Stimulated activated CD8-positive, alpha-beta memory T cell treated with anti-CD3 and anti-CD28 coated beads, Interleukin-15, amount 100 ng/mL, for 4 hours (primary cell): ENCODE results near the gene ZNF616.
"Not testable (repeated sequence)": the region's sequence is repeated elsewhere in the genome, so short reads cannot be mapped to it uniquely, and the experiment has no call there.

Experiments used
- DNase-seq, 2 donors: peaks; one replicate each; pipeline ENCODE4 v3.0.0-alpha.2; 2020; ENCODE audit warnings: low read depth in 2 of 2

Gene ZNF616

DNA sequence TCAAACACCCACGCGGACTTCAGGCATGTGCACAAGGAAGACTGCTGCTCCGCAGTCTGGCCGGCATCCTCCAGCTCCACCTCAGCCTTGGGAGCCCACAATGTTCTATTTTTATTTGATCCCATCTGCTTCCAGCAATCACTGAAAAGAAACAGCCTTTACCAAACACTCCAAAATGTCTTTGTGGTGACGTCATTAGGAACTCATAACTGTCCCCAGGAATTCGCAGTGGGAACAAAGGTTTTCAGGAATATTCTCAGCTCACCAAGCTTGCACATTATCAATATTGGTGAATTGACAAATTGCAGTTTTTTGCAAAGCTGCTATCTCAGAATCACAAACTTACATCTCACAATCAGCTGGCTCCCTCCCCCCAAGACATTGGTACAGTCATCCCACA lies 29.0 kb downstream of the ZNF616 start:
- DNase-seq, result no peak

DNA sequence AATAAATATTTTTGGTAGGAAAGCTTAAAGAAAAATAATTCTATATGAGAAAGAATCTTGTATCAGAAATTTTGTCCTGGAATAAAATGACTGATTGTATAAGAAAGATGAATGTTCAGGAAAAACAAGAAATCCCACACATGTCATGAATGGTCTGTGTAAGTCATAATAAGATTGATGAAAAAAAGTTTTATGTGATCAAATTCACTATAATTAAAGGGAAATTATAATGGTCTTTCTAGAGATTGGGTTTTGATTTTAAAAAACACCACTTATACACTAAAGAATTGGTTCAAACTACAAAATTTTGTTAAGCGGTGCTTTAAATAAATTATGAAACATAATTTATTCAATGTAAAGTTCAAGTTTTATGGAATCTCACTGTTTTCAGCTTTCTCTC lies 37.0 kb downstream of the ZNF616 start:
- no peak for DNase-seq

DNA sequence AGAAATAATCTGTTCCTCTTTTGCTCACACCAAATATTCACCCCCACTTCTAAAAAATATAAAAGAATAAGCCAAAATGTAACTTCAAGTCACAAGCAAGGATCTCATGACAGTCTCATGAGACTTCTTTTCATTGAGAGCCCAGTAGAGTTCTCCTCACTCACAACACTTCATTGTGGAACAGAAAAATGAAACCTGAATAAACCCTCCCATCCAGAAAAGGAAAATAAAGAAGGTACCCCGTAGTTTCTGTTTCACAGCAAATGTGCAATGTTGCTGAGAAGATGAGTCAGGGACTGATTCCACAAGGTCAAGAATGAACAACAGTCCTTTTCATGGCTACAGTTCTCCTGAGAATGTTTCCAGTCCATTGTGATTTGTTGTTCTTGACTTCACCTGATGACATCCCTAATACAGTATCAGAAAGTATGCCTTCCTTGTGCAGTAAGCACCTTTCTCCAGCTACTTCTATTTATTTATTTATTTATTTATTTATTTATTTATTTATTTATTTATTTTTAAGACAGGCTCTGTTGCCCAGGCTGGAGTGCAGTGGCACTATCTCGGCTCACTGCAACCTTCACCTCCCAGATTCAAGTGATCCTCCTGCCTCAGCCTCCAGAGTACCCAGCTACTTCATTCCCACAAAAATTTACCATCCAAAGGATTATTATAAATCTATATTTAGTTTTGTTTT lies 37.7 kb downstream of the ZNF616 start:
- no peak for DNase-seq

DNA sequence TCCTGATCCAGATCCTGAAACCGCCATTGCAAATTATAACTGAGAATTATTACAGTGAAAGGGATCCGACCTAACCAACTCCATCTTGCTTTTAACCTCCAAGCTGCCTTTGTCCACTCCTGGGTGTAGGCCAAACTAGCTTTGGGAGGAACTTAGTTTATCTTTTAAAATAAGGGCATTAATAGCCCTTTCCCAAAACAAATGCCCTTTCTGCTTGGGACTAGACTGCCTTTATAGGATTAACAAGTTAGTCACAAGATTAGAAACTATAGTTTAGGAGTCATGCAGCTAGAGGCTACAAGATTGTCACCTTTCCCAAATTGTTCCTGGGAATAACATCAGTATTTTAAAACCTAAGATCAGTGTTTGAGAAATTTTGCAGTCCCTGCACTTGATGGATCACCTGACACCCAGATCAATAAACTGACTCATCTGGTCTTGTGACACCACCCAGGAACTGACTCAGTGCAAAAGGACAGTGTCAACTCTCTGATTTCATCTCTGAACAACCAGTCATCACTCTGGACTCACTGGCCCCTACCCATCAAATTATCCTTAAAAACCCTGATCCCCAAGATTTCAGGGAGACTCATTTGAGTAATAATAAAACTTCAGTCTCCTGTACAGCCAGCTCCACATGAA lies 40.1 kb downstream of the ZNF616 start:
- DNase-seq, result no peak

DNA sequence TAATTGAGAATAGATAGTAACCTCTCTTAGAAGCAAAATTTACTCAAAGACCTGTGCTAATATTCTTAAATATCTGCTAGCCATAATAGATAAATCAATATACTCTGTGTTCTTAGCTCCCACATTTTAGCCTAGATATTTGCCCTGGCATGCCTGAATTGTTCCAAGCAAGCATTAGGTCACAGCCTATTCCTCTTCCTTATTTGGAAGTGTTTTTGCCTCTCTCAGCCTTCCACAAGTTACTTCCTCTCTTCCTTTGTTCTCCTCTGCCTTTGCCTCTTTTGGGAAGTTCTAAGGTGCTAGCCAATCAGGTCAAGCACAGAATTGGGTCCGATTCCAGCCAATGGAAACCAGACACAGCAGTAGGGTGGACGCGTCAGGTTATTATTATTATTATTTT lies 43.3 kb downstream of the ZNF616 start:
- not testable (repeated sequence) for DNase-seq

DNA sequence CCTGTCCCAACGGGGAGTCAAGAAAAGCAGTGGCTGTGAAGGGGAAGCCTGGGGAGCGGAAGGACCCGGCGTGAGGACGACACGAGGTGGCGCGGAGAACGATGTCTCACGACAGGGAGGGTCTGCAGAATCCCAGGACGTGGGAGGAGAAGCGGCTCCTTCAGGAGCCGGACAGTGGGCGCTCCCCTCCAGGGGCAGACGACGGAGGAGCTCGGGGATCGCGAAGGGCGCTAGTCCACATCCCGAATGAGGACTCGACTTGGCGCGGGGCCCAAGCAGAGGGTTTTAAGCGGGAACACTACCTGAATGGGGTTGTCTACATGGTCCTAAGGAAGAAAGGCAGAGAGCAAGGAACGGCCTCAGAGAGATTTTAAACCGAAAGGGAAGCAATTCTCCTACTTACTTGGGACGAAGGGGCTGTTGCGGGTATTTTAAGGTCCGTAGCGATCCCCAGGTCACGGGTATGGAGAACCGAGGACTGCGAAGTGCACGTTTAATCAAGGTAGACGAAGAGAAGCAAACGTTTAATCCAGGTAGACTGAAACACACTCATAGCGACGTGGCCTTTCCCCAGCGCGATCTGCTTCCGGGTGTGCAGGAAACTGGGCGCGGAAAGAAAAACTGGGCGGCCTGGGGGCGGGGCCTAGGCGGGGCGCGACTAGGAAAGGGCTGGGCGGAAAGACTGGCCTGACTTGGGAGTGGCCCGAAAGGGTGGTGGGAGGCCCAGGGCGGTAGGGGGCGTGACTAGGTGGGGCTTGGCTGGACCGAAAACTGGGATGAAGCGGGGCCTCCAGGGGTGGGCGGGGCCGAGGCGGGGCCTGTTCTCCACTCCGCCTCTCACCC lies 44.3 kb downstream of the ZNF616 start, which contains the start of gene ZNF841:
TSS of gene ZNF841 (minus strand) at position 594 of the 843 bp plus-strand sequence. CDS start 10,964 bp downstream, outside the sequence.
- peak; percentile 77 for DNase-seq

DNA sequence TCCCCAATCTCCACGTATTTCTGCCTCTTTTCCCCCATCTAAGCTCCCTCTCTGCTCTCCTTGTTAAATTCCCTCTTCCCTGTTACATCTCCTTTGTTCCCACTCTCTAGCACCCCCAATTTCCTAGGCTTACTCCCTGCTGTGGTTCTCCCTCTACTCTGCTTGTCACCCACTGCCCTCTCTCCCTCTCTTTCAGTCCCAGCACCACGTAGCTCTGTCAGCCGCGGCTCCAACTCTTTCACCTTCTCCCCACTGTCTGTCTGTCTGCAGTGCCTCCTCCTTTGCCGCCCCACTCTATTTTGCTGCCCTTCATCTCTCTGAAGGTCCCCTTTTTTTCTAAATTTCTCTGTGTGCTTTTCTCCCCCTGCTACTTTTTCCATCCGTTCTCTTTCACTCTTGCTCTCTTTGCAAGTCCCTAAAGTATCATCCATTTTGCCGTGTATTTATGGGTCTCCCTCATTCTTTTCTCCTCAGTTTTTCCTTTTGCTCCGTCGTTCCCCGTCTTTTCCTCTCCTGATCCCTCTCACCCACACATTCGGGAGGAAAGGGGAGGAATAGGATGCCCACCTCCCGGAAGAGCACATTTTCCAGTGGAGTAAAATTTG lies 45.1 kb downstream of the ZNF616 start:
- DNase-seq, result no peak

DNA sequence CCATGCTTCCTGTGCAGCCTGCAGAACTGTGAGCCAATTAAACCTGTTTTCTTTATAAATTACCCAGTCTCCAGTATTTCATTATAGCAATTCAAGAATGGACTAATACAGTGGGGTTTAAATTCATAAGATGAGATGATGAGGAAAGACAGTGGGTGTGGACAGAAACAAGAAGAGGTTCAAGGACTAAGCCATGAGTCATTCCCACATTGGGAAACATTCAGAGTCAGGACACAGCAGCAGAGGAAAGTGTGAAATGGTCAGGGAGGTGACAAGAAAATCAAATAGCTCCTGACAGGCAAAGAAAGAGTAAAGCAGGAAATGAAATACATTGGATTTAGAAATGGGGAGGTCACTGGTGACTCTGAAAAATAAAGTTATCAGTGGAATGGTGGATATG lies 53.3 kb downstream of the ZNF616 start:
- DNase-seq, result no peak

DNA sequence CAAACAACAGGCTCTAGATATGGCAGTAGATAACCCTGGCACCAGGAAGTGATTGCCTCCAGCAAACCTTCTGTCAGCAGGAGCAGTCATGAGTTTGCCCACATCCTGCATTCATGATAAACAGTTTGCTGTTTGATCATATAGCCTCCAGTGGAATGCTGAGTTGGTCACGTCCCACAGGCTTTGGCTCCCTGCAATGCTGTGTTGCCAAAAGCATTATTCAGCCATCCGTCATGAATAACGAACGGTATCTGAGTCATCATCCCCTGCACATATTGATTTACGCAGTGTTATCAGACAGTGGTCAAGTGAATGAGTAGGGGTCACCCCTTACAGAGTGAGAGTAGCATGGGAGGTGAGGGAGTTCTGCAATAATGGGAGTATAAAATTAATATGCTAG lies 69.2 kb downstream of the ZNF616 start:
- no peak for DNase-seq

DNA sequence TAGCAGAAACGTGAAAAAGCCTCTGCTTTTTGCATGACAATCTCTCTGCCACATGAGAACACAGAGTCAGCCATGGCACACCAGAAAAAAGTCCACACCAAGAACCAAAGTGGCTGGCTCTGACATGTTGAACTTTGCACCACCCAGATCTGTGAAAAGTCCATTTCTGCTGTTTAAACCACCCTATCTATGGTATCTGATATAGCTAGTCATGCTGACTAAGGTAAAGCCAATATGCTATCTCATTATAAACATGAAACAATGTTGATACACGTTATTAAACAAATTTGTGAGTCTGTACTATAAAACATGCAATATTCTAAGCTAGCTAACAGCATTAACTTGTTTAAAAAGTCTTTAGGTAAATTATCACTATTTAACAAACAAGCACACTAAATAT lies 70.1 kb downstream of the ZNF616 start:
- DNase-seq, result no peak

DNA sequence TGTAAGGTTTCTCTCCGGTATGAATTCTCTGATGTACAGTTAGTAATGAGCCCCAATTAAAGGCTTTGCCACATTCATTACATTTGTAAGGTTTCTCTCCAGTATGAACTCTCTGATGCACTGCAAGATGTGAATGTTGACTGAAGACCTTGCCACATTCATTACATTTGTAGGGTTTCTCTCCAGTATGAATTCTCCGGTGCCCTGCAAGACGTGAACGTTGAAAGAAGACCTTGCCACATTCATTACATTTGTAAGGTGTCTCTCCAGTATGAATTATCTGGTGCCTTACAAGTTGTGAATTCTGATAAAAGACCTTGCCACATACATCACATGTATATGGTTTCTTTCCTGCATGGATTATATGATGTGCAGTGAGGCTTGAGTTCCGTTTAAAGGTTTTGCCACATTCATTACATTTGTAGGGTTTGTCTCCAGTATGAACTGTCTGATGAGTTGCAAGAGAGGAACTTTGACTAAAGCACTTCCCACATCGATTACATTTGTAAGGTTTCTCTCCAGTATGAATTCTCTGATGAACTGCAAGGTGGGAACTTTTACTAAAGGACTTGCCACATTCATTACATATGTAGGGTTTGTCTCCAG lies 73.4 kb downstream of the ZNF616 start:
- DNase-seq, result no peak

DNA sequence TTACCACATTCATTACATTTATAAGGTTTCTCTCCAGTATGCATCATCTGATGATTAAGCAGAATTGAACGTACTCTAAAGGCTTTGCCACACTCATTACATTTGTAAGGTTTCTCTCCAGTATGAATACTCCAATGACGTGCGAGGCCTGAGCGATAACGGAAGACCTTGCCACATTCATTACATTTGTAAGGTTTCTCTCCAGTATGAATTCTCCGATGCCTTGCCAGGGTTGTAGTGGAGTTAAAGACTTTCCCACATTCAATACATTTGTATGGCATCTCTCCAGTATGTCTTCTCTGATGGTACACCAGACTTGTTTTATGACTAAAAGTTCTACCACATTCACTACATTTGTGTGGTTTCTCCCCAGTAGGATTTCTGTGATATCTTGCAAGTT lies 74.3 kb downstream of the ZNF616 start:
- DNase-seq, result no peak
